T-helper 1 cell (primary cell): ENCODE data around the gene SH3PXD2A.
A peak's percentile ranks its signal among the peaks of the same experiment; 100 is the strongest.
"Not testable (repeated sequence)": the region's sequence is repeated elsewhere in the genome, so short reads cannot be mapped to it uniquely, and the experiment has no call there.

Source experiments
- DNase-seq, 5 donors: peaks; one replicate each; pipeline ENCODE4 v3.0.0-alpha.2; 2012 to 2020

SH3PXD2A gene

DNA sequence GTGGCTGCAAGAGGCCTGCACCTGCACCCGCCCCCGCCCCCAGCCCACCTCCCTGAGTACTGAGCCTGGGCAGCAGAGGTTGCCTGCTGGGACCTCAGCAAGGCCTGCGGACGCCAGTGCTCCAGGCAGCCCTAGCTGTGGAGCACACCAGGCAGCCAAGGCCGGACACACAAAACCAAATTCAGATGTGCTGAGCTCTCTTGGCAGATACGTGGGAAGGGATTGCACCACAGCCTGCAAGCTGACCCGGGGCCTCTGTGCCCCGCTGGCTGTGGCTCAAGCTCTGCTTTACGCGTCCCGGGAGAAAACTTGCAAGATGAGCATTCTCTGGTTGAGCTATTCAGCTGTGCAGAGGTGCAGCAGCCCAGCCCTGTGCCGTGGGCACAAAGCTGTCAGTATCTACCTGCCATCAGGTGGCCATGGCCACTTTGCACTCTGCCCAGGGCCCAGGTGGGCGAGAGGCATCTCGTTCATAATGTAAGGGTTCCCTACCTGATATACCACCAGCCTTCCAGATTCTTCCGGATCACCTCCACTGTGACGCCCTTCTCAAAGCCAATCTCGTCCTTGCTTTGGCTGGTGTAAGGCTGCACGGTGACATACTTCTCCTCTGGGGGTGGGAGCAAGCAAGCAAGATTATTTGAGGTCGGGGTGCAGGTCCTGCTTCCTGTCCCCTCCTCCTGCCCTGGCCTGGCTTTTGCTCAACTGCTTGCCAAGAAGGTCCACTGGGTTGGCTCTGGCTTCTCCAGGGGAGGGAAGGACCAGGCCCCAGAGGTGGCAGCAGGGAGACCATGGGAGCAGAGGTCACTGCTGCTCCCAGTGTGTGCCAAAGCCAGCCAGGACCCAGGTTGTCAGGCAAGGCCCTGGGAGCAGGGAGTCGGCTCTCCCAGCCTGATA lies 238.4 kb downstream of the SH3PXD2A start:
- no peak for DNase-seq

DNA sequence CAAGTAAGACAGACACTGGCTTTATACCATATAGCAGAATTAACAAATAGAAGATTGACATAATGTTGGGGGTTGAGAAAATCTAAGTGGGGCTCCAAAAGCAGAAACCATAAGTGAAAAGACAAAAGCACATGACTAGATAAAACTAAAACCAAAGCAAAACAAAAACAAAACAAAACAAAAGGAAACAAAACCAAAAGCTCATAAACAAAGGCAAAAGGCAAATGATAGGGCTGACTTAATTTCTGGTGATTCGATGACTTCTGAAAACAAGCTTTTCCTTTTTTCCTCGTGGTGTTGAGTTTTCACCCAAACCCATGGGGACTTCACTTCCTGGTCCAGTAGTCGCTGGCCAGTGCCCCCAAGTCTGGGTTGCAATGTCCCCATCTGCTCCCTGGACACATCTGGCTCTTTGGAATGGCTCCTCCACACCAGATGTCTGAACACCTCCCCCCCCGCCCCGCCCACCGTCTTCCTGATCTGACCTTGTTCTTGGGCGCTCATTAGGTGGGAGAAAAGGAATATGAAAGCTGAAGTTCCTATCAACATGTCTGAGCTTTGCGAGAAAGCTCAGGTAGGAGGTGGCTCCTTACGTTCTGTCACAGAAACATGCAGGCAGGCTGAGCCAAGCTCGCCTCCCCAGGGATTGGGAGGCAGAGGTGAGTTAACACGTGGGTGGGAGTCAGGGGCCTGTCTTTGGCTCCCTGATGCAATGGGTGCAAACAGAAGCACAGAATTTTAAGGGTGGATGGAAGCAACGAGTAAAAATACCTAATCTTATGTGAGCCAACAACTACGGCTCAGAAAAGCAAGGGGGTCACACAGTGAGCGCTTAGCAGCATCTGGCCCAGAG lies 240.8 kb downstream of the SH3PXD2A start:
- DNase-seq, result no peak

DNA sequence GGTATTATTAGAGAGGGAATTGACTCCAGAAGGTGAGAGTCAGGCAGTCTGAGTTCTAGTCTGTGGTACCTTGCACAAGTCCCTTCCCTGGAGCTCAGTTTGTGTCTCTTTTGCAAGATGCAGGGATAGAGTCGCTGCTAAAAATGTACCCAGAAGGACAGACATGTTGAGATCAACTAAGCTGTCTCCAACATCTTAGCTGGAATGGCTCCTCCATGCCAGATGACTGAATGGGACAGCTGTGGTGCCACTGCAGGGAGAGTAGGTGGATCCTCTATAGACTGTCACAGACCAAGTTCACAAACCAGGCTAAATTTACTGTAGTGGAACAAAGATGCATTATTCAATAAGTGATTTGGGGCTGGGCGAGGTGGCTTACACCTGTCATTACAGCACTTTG lies 241.8 kb downstream of the SH3PXD2A start:
- DNase-seq, result no peak

DNA sequence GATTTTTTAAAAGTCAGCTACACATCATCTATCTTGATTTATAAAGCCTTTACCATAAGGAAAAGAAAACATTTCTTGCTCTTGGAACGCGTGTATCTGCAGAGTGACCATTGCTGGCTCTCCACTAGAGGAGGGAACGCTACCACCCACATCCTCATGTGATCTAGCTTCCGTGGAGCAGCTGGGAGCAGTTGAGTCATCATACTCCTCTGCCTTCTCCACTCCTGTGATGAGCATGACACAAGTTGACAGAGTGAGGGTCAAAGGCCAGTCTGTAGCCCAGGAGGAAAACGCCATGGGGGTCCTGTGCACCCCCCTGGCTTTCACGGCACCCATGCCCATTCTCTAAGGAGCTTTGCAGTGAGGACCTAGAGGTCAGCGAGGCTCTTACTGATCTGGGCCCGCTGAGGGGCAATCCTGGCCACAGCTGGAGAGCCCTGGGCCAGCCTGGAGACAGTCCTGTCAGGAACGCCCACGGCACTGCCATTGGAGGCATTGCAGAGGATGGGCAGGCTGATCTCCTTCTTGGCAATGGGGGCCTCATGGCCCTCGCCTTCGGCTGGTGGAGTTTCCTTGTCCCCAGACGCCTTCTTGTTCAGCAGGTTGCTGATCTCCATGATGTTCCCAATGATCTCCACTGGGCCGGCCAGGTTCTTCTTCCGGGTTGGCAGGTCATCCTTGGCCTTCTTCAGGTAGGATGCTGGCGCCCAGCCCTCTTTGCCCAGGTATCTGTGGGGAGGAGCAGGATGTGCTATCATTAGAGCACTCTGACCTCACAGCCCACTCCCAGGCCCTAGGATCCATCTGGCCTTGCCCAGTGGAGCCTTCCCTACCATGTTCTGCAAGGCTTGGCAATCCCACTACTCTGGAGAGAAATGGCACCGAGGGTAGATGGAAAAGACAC lies 242.7 kb downstream of the SH3PXD2A start:
- no peak for DNase-seq

DNA sequence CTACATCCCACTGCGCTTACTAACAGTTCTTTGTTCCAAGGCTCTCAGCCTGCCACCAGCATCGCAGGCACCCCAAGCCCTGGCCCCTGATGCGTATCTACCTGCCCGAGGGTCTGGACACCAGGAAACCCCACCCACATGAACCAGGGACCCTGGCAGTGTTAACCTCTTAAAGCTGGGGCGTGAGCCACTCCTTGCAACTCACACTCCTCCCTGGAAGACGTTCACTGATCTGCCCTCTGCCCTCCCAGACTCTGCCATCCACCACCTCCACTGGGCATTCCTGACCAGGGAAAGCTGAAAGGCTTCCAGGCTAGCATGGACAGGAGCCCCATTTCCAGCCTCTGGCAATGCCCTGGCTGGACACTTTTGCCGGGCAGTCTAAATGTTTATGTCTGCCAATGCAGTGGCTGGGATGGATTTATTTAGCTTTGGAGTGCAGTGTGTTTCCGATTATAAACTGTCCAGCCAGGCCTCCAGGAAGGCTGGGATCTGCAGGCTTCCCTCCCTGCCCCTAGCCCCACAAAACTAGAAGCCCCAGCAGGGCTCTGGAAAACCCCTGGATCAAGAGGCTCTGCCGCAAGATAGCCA lies 244.4 kb downstream of the SH3PXD2A start:
- no peak for DNase-seq

DNA sequence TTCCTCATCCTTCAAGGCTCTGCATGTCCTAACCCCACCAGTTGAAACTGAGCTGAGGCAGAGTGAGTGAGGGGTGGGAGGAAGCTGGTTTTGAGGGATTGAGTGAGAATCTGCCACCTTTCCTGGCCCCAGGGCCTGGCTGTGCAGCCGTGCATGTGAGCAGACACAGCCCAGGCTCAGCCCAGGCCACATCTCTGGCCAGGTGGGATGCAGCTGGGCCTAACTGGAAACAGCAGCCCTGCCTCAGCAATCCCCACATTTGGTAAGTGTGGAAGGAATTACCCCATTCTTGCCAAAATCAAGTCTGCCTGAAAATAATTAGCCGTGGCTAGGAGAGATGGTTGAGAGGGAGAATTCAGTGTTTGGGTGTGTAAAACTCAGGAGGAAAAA lies 245.3 kb downstream of the SH3PXD2A start:
- DNase-seq, result no peak

DNA sequence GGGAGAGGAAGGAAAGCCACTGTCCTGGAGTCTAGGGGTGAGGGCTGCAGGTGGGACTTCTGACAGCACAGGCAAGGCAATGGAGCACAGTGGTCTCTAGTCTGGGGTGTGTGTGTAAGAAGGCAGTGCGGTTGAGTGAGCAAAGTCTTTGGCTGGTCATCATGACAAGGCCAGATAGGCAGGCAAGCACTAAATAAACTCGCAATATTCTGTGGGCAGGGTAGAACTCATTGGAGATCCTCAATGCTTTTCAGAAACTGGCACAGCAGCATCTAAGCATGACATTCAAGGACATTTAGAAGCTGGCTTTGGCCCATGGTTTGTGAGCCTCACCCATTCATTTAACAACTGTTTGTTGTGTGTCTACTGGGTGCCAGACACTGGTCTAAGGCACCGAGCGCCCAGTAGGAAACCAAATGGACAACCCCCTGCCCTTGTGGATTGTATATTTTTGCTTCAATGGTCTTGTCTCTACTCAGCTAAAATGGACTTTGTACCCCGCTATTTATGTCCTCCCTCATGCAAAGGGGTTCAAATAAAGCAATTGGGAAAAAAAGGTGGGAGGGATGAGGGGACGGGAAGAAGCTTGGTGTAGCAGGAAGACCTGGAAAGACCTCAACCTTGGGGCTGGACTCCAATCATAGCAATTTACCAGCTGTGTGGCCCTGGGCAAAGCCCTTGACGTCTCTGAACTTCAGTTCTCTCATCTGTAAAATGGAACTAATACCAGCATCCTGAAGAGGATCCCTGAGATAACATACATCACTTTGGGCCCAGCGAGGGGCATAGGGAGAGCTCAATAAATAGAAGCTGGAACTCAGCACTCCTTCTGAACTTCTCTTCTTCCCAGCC lies 245.9 kb downstream of the SH3PXD2A start:
- DNase-seq, result no peak

DNA sequence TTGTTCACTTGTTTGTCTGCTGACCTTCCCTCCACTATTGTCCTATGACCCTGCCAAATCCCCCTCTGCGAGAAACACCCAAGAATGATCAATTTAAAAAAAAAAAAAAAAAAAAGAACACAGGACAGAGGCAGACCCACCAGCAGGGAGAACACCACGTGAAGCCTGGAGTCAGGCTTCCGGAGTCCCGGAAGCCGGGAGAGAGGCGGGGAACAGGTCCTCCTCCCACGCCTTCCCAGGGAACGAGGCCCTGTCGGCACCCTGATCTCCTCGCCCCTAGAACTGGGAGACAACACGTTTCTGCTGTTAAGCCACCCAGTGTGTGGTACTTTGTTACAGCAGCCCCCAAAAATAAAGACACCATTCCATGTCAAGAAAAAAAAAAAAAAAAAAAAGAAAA lies 247.3 kb downstream of the SH3PXD2A start:
- DNase-seq, result not testable (repeated sequence)

DNA sequence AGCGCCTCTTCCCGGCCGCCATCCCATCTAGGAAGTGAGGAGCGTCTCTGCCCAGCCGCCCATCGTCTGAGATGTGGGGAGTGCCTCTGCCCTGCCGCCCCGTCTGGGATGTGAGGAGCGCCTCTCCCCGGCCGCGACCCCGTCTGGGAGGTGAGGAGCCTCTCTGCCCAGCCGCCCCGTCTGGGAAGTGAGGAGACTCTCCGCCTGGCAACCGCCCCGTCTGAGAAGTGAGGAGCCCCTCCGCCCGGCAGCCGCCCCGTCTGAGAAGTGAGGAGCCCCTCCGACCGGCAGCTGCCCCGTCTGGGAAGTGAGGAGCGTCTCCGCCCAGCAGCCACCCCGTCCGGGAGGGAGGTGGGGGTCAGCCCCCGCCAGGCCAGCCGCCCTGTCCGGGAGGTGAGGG lies 248.3 kb downstream of the SH3PXD2A start:
- not testable (repeated sequence) for DNase-seq

DNA sequence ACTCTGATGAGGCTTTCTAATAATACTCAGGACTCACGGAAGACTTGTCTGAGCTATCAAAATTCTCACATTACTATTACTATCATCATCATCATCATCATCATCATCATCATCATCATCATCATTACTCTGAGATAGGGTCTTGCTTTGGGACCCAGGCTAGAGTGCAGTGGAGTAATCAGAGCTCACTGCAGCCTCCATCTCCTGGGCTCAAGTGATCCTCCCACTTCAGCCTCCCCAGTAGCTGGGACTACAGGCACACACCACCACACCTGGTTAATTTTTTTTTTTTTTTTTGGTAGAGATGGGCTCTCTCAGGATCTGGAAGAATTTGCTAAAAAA lies 249.3 kb downstream of the SH3PXD2A start:
- DNase-seq, result not testable (repeated sequence)

DNA sequence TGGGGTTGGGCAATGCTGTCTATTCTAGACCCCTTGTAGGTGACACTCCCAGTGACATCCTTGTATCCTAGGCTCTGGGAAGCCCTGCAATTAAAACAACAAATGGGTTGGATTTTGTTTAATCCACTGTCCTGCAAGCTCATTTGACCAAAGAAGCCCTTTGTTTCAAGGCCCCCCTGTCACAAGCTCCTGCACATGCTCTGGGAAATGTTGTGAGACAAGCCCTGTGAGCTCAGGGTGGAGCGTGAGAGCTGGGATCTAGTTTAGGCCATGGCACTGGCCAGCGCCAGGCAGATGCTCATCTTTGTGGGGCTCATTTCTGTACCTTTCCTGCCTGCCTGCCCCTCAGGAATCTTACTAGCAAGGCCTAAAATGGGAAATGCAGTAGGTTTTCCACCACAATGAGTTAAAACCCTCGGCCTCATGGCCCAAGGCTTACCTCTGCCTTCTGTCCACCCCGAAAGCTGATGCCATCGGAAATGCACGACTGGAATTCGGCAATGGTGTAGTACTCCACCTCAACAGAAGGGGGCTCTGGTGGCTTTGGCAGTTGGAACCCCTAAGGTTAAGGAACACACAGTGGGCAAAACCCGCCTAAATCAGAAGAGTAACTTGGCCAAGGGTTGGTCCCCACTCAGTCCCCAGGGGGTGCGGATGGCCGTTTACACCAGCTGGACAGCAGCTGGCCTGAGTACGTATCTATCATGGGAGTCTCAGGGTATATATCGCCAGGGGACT lies 249.8 kb downstream of the SH3PXD2A start:
- DNase-seq, result peak in 4 of 5 donors; percentile 17 to 32 (median 27)

DNA sequence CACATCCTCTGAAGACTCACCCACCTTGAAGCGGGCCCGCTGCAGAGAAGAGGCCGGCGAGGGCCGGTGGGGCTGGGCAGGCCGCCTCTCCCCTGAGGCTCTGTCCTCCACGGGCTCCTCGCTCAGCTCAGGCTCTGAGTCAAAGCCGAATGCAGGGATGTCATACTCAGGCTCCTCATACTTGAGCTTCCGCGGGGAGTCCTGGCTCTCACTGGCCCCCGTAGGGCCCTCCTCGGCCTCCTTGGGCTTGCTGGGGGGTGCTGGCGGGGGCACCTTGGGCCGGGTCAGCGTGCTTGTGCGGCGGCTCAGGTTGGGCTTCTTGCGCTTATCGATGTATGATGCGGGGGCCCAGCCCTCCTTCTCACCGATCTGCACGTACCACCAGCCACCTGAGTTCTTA lies 252.0 kb downstream of the SH3PXD2A start:
- DNase-seq, result no peak

DNA sequence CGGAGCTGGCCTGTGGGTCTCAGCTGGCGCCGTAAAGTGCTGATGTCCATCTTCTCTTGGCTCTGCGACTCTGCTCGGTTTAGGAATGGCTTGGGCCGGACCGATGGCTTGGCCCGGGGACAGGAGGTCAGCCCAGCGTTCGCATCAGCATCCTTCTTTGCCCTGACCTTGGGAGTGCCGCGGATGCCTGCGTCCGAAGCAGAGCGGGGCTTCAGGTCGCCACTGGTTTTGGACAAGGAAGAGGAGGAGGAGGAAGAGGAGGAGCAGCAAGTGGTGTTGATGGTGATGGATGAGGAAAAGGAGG lies 252.6 kb downstream of the SH3PXD2A start:
- DNase-seq, result no peak

DNA sequence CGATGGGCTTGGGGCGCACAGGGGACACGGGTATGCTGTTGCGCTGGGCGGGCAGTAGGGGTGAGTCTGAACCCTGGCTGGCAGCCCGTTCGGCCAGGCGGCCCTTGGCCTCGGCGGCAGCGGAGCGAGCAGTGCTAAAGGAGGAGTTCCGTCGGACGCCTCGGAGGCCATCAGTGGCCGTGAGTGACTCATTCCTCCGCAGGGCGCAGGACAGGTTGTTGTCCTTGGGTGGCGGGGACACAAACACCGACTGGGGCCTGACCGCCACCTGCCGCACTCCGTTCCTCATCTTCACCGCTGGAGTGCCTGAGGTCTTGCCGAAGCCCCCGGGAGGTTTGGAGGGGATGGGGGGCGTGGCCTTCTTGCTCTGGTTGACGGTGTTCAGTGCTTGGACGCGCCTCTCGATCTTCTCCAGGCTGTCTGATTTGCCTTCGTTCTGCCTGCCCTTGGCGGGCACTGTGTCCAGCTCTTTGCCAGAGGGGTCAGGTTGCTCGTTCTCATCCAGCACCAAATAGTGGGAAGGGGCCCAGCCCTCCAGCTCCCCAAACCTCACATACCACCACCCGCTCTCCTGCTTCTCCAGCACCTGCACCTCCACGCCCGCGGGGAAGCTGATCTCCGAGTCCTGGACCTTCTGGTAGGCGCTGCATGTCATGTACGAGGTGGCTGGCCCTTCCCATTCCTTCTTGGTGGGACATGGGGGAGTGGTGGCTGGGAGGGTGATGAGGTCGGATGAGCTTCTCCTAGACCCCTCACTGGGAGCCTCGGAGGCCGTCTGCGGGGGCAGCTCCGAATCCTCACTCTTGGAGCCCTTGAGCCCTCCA lies 253.1 kb downstream of the SH3PXD2A start:
- no peak for DNase-seq

DNA sequence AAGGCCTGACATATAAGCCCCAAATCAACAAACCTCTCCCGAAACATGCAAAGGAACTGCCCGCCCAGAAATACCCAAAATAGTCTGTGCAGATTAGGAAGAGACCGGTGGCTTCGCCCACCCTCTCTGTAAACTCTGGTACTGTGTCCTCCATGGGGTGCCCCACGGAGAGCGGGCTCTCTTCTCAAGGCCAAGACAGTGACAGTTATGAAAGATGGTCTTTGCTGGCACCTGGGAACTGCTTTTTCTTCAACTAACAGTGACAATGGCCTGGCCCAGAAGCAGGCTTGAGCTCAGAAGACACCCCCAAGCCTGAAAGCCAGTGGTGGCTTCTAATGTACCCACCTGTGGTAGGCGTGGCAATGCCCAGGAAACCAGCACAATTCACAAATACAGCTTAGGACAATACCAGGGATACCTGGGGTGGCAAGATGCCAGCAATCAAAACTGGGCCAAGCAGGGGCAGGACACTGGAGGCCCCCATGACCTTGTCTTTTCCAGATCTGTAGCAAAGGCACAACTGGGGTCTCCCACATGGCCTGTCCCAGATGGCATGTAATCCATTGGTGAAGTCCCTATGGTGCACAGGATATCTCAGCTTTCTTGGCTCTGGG lies 254.3 kb downstream of the SH3PXD2A start:
- no peak for DNase-seq

DNA sequence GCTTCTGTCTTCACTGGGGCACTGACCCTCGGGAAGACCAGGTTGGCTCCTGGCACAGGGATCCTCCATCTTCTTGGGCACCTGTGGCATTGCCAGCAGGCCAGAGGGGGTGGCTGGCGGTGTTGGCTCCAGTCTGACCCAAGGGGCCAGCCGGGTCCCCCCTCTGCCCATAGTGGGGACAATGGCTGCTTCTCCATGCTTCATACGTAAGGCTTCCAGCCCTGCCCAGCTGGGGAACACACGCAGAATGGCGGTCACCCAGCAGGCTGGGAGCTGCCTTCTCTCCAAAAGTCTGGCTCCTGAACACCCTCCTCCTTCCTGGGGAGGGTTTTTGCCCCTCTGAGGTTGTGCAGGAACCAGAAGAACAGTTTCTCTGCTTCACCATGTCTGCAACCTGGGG lies 255.1 kb downstream of the SH3PXD2A start:
- DNase-seq, result no peak

DNA sequence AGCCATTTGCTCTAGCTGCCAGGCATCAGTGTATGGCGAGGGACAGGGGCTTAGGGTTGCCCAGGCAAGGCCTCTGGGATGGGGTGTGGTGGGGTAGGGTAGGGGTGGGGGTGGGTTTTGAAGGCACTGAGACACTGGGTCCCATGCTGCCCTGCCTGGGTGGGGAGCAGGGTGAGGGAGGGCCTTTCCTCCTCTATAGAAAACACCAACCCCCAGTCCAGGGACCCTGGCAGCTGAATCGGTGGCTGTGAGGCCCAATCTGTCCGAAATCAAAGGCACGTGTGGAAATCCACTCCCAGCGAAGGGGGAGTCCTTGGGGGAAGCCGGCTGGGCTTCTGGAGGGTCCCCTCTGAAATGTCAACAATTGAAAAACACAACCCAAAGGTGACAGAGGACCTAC lies 255.5 kb downstream of the SH3PXD2A start:
- no peak for DNase-seq

DNA sequence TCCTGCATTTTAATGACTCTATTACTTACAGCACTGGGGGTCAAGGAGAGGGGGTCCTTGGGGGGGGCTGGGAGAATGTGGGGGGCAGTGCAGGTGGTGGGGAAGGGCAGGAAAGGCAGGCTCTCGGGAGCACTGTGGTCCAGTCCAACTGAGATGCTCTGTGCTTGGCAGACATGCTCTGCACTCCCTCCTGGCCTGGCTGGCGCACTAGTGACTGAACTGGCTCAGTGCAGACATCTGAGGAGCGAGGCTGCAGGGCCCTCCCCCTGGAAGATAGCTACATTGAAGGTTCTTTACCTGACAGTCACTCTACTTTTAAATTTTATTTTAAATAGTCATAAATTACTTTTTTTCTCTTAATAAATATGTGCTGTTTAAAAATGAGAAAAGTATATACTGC lies 256.2 kb downstream of the SH3PXD2A start:
- no peak for DNase-seq

DNA sequence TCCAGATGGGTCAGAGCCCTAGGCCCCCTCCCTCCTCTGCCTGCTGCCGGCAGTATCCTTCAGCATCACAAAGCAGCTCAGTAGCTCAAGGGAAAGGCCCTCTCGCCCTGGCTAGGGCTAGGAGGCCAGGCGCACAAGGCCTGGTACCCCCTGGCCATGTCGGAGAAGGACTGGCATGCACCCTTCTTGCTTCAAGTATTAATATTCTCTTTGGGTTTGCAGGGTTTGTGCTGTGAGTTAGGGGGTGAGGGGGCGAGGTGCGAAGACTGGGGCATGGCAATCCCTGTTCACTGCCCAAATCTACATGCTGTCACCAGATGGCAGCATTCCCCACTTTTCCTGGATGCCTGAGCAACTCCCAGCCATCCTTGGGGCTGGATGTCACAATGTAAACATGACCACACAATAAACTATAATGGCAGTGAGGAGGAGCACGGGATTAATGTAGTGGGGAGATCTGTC lies 256.7 kb downstream of the SH3PXD2A start:
- no peak for DNase-seq
